Astrocyte (in vitro differentiated cells and primary cell): ENCODE results near the gene KDM6B. TPM values are rescaled to one million over a fixed set of nuclear protein-coding genes. Genes with fewer than 3 reads are reported as not detected.

Experiments used
- DNase-seq: peaks from one replicate; pipeline ENCODE4 v3.0.0-alpha.2; 2010; ENCODE audit warnings: low read depth
- FAIRE-seq: peaks from 2 replicates; lab custom pipeline; 2011; peaks lifted over from hg19 to GRCh38; lab: Jason Lieb, UNC
- H2AFZ ChIP-seq: 2 replicates; pipeline ENCODE4 v1.6.0; 2012; ENCODE audit warnings: low read depth, low read length, inconsistent platforms
- H3K27ac ChIP-seq: 2 replicates; pipeline ENCODE4 v1.5.1; 2011; ENCODE audit warnings: low read depth, low read length, inconsistent platforms
- H3K27me3 ChIP-seq: 2 replicates; pipeline ENCODE4 v1.6.0; 2011; ENCODE audit warnings: low read length, inconsistent platforms; ENCODE audit not compliant: insufficient read depth
- H3K36me3 ChIP-seq: 2 replicates; pipeline ENCODE4 v1.5.1; 2011; ENCODE audit warnings: low read length, inconsistent platforms; ENCODE audit not compliant: insufficient read depth
- H3K4me1 ChIP-seq: 2 replicates; pipeline ENCODE4 v1.5.1; 2011; ENCODE audit warnings: low read length, inconsistent platforms; ENCODE audit not compliant: insufficient read depth
- H3K4me2 ChIP-seq: 2 replicates; pipeline ENCODE4 v1.6.0; 2012; ENCODE audit warnings: low read length, inconsistent platforms
- H3K4me3 ChIP-seq: 2 replicates; pipeline ENCODE4 v1.5.1; 2011; ENCODE audit warnings: low read depth, mild to moderate bottlenecking, low read length, inconsistent platforms; ENCODE audit not compliant: insufficient read depth
- H3K79me2 ChIP-seq: 2 replicates; pipeline ENCODE4 v1.6.0; 2012; ENCODE audit warnings: mild to moderate bottlenecking, low read length, inconsistent platforms; ENCODE audit not compliant: insufficient read depth
- H3K9ac ChIP-seq: 2 replicates; pipeline ENCODE4 v1.6.0; 2012; ENCODE audit warnings: mild to moderate bottlenecking, low read length, inconsistent platforms
- H3K9me3 ChIP-seq: 2 replicates; pipeline ENCODE4 v1.5.1; 2012; ENCODE audit warnings: low read depth, mild to moderate bottlenecking, low read length, inconsistent platforms; ENCODE audit not compliant: insufficient read depth
- H4K20me1 ChIP-seq: 2 replicates; pipeline ENCODE4 v1.6.0; 2012; ENCODE audit warnings: low read length, inconsistent platforms; ENCODE audit not compliant: insufficient read depth
- H3K27ac Mint-ChIP-seq: one replicate; pipeline ENCODE4 v1.8.0; 2021; ENCODE audit warnings: mild to moderate bottlenecking, mixed read lengths; ENCODE audit not compliant: unreplicated experiment
- H3K27me3 Mint-ChIP-seq: one replicate; pipeline ENCODE4 v1.8.0; 2021; ENCODE audit warnings: low read depth, mixed read lengths; ENCODE audit not compliant: unreplicated experiment
- H3K36me3 Mint-ChIP-seq: one replicate; pipeline ENCODE4 v1.8.0; 2021; ENCODE audit warnings: low read depth, mixed read lengths; ENCODE audit not compliant: unreplicated experiment
- H3K4me1 Mint-ChIP-seq: one replicate; pipeline ENCODE4 v1.8.0; 2021; ENCODE audit warnings: low read depth, mixed read lengths; ENCODE audit not compliant: unreplicated experiment
- H3K4me3 Mint-ChIP-seq: one replicate; pipeline ENCODE4 v1.8.0; 2021; ENCODE audit warnings: mild to moderate bottlenecking, moderate library complexity, mixed read lengths; ENCODE audit not compliant: unreplicated experiment
- H3K9me3 Mint-ChIP-seq: one replicate; pipeline ENCODE4 v1.8.0; 2021; ENCODE audit warnings: mild to moderate bottlenecking, mixed read lengths; ENCODE audit not compliant: unreplicated experiment
- EZH2 ChIP-seq: IDR thresholded peaks from 2 replicates; pipeline ENCODE4 v1.6.1; 2012; ENCODE audit warnings: mild to moderate bottlenecking, low read length, inconsistent platforms; ENCODE audit not compliant: insufficient read depth
- total RNA-seq: library from RNA; stranded (reverse); gene quantifications from 2 replicates; pipeline ENCODE4 v1.2.1, GENCODE V29; 2021
- TF ChIP-seq, protein P1 (sequence below): IDR thresholded peaks from 2 replicates; pipeline ENCODE4 v1.5.1; 2011; ENCODE audit warnings: low read depth, mild to moderate bottlenecking, inconsistent platforms, low read length, moderate library complexity; ENCODE audit not compliant: insufficient read depth

The KDM6B gene
- total RNA-seq, 1 donor from 2014 or later, result 50.4 TPM

DNA sequence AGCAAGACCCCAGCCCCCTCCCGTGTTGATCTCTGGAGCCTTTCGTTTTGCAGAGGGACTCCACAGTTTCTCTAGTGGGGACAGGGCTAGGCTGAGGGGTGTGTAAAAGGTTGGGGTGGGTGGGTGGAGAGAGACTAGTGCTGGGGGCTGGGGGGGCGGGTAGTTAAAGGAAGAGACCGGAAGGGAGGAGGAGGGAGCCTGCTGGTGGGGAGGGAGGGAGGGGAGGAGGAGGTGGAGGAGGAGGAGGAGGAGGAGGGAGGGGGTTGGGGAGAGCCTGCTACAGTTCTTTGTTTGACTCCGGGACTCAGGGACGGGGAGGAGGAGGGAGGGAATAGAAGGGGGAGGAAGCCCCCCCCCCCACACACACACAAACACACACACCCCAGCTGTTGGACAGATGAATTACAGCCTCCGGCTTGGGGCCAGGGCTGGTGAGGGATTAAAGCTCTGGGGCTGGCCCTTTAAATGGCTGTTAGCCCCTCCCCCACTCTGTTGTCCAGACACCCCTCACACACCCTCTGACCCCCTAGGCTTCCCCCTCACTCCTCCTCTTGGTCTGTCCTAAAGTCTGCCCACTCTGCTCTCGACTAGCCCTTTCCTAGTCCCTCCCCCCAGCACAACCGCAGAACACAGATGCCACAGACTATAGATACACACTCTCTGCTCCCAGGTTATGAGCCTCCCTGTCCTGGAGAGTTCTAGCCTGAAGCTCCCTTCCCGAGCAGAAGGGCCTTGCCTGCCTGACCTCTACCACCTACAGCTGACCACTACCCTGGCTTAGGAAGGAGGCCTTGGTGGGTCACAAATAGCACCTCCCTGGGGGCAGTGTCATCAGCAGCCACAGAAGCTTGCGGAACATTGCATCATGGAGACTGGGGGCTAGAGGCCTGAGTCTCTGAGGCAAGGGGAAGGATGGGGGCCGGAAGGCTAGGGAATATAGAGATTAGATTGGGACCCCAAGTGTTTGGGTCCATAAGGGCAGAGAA is 4.4 kb downstream of the KDM6B start:
- Mint-ChIP-seq H3K9me3 (no peaks in the 10 kb centered on the region), H3K4me3 (peak overlapping the region; percentile 95), H3K36me3 (peaks cover 4% of the 10 kb centered on the region), H3K27me3 (no peaks in the 10 kb centered on the region), H3K4me1 (peaks cover 42% of the 10 kb centered on the region), H3K27ac (peak overlapping the region; percentile 100)
- peaks cover 31% of the 10 kb centered on the region for H4K20me1 ChIP-seq
- no peak for TF ChIP-seq EZH2
- TF ChIP-seq, protein P1, sequence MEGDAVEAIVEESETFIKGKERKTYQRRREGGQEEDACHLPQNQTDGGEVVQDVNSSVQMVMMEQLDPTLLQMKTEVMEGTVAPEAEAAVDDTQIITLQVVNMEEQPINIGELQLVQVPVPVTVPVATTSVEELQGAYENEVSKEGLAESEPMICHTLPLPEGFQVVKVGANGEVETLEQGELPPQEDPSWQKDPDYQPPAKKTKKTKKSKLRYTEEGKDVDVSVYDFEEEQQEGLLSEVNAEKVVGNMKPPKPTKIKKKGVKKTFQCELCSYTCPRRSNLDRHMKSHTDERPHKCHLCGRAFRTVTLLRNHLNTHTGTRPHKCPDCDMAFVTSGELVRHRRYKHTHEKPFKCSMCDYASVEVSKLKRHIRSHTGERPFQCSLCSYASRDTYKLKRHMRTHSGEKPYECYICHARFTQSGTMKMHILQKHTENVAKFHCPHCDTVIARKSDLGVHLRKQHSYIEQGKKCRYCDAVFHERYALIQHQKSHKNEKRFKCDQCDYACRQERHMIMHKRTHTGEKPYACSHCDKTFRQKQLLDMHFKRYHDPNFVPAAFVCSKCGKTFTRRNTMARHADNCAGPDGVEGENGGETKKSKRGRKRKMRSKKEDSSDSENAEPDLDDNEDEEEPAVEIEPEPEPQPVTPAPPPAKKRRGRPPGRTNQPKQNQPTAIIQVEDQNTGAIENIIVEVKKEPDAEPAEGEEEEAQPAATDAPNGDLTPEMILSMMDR, result no peak
- H3K27ac ChIP-seq, result peak overlapping the region; percentile 30
- no peaks in the 10 kb centered on the region for H3K9me3 ChIP-seq
- no peak overlapping the region for H2AFZ ChIP-seq
- FAIRE-seq (no peak), DNase-seq (peak; percentile 59)
- peak overlapping the region; percentile 73 for H3K9ac ChIP-seq
- peaks cover 61% of the 10 kb centered on the region for H3K4me1 ChIP-seq
- H3K36me3 ChIP-seq, result no peaks in the 10 kb centered on the region
- H3K27me3 ChIP-seq, result no peaks in the 10 kb centered on the region
- peaks cover 28% of the 10 kb centered on the region for H3K79me2 ChIP-seq
- H3K4me3 ChIP-seq, result peak overlapping the region; percentile 42
- peak overlapping the region; percentile 100 for H3K4me2 ChIP-seq

DNA sequence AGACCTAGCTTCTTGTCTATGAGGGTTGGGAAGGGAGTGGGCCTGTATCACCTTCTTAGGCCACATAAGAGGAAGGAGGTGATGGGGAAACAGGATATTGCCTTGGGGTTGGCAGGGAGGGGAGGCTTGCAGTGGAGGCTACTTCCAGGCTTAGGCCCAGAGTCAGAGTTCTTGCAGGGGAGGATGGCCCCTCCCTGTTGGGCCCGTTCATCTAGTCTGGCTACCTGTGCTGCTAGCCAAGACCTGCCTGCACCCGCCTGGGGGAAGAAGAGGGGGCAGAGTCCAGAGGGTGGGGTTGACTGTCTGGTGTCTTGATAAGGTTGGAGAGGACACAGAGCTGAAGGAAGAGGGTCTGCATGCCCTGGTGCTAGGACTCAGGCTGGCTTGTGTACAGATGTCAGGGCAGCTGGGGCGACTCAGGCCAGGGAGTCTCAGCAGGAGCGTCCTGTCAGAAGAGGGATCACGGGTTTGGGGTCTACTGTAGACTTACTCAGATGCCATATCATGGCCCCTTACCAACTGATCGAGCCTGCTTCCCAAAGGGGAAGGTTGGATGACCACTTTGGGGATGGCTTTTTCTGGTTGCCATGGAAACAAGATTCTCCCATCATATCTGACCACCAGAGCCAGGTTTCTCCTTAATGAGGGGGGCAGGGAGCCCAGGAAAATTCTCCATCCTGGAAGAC is 5.3 kb downstream of the KDM6B start:
- H3K4me1 Mint-ChIP-seq, result peaks cover 39% of the 10 kb centered on the region
- no peaks in the 10 kb centered on the region for H3K36me3 ChIP-seq
- H3K27me3 Mint-ChIP-seq, result no peaks in the 10 kb centered on the region
- no peak for DNase-seq
- H3K4me1 ChIP-seq, result peaks cover 58% of the 10 kb centered on the region
- no peak overlapping the region for H2AFZ ChIP-seq
- H3K9me3 Mint-ChIP-seq, result no peaks in the 10 kb centered on the region
- H3K9me3 ChIP-seq, result no peaks in the 10 kb centered on the region
- no peak for TF ChIP-seq EZH2
- TF ChIP-seq, protein P1, result no peak
- peak overlapping the region; percentile 85 for H3K4me2 ChIP-seq
- H3K36me3 Mint-ChIP-seq, result peaks cover 4% of the 10 kb centered on the region
- peak overlapping the region; percentile 5 for H3K4me3 ChIP-seq
- H3K9ac ChIP-seq, result peak overlapping the region; percentile 73
- H4K20me1 ChIP-seq, result peaks cover 34% of the 10 kb centered on the region
- H3K27ac ChIP-seq, result no peak overlapping the region
- FAIRE-seq, result no peak
- H3K79me2 ChIP-seq, result peaks cover 32% of the 10 kb centered on the region
- no peaks in the 10 kb centered on the region for H3K27me3 ChIP-seq
- H3K27ac Mint-ChIP-seq, result peak overlapping the region; percentile 100
- H3K4me3 Mint-ChIP-seq, result peak overlapping the region; percentile 86
